K562 (cell line): Measurements from ENCODE around the gene CDAN1. TPM values are rescaled to one million over a fixed set of nuclear protein-coding genes. Genes with fewer than 3 reads are reported as not detected.

ENCODE experiments used
- ATAC-seq: fragments of 200-7000 bp; cut with Tn5 transposase; 3 replicates; pipeline ENCODE4 v1.9.1; 2020; ENCODE audit warnings: moderate library complexity
- BruUV-seq: library from RNA; stranded (reverse); fragments of 400-500 nt; replicated peaks from 2 replicates; lab custom pipeline; 2021; lab: Mats Ljungman, UMichigan
- CTCF ChIA-PET: fragments of 300-600 bp; formaldehyde crosslinking; extraction: SDS; loops from one replicate; lab custom pipeline; 2021; ENCODE audit warnings: low intra/inter-chr PET ratio; lab: Yijun Ruan, JAX
- POLR2A ChIA-PET: fragments of 300-600, 350-650 bp; sonication (Branson Sonifier 250); formaldehyde crosslinking; extraction: SDS; loops from one replicate; lab custom pipeline; 2021; ENCODE audit warnings: antibody characterized with exemption, inconsistent platforms; lab: Yijun Ruan, JAX
- DNase-seq, 4 experiments: peaks; one replicate each; pipeline versions ENCODE4 v3.0.0 to v3.0.0-alpha.2; 2011 to 2018; ENCODE audit warnings: low spot score in 3 of 4, mixed read lengths in 3 of 4; ENCODE audit errors: extremely low read depth in 1 of 4
- FAIRE-seq: peaks from 2 replicates; lab custom pipeline; 2011; peaks lifted over from hg19 to GRCh38; lab: Jason Lieb, UNC
- H2AFZ ChIP-seq: 2 replicates; pipeline ENCODE4 v1.6.0; 2011; ENCODE audit warnings: low read depth, low read length, control low read depth, inconsistent platforms
- H3K27ac ChIP-seq: fragments of 200-600 bp; 3 replicates; pipeline ENCODE4 v1.8.0; 2011; ENCODE audit warnings: low read depth, mild to moderate bottlenecking, control low read depth, inconsistent platforms, low read length, moderate library complexity, mixed read lengths; ENCODE audit errors: extremely low read depth
- H3K27me3 ChIP-seq, 2 experiments: fragments of 300-600 bp in 1 of 2; 2 replicates in 1 of 2; 3 replicates in 1 of 2; pipeline versions ENCODE4 v1.6.0 to v1.8.0; 2011; ENCODE audit warnings: inconsistent platforms in 2 of 2, low read length in 2 of 2, mild to moderate bottlenecking in 1 of 2, mixed read lengths in 1 of 2, moderate library complexity in 1 of 2; ENCODE audit not compliant: control insufficient read depth in 2 of 2, insufficient read depth in 2 of 2
- H3K36me3 ChIP-seq: fragments of 300-600 bp; 3 replicates; pipeline ENCODE4 v1.8.0; 2011; ENCODE audit warnings: mild to moderate bottlenecking, low read length, inconsistent platforms; ENCODE audit not compliant: control insufficient read depth, insufficient read depth
- H3K4me1 ChIP-seq, 2 experiments: fragments of 200-600 bp in 1 of 2; replicated peaks in 1 of 2; 2 replicates in 1 of 2; 3 replicates in 1 of 2; pipeline versions ENCODE4 v1.5.1 to v1.8.0; 2011; ENCODE audit warnings: inconsistent platforms in 2 of 2, low read length in 2 of 2, mild to moderate bottlenecking in 1 of 2, mixed read lengths in 1 of 2, moderate library complexity in 1 of 2; ENCODE audit not compliant: control insufficient read depth in 2 of 2, insufficient read depth in 2 of 2
- H3K4me2 ChIP-seq: 2 replicates; pipeline ENCODE4 v1.6.1; 2011; ENCODE audit warnings: low read length, control low read depth, inconsistent platforms, mixed read lengths; ENCODE audit not compliant: insufficient read depth
- H3K4me3 ChIP-seq: fragments of 200-600 bp; sonication (generic), shearing (Covaris generic); 2 replicates; pipeline ENCODE4 v1.5.1; 2016; ENCODE audit warnings: control low read depth, inconsistent platforms
- H3K79me2 ChIP-seq: fragments of 200-600 bp; 3 replicates; pipeline ENCODE4 v1.8.0; 2011; ENCODE audit warnings: low read length, inconsistent platforms; ENCODE audit not compliant: control insufficient read depth, insufficient read depth
- H3K9ac ChIP-seq, 2 experiments: 2 replicates each; pipeline versions ENCODE4 v1.6.0 to v1.6.1; 2011; ENCODE audit warnings: low read depth in 2 of 2, low read length in 2 of 2, control low read depth in 1 of 2, inconsistent platforms in 1 of 2, mild to moderate bottlenecking in 1 of 2, mixed read lengths in 1 of 2; ENCODE audit not compliant: insufficient read depth in 1 of 2
- H3K9me1 ChIP-seq: one replicate; pipeline ENCODE4 v1.6.0; 2011; ENCODE audit warnings: inconsistent platforms, mild to moderate bottlenecking, low read length, moderate library complexity; ENCODE audit not compliant: control insufficient read depth, insufficient read depth
- H3K9me3 ChIP-seq: replicated peaks from 2 replicates; pipeline ENCODE4 v1.5.1; 2011; ENCODE audit warnings: low read depth, low read length, inconsistent platforms; ENCODE audit not compliant: control insufficient read depth, insufficient read depth
- H4K20me1 ChIP-seq: replicated peaks from 2 replicates; pipeline ENCODE4 v1.6.1; 2011; ENCODE audit warnings: low read length, inconsistent platforms, mixed read lengths; ENCODE audit not compliant: control insufficient read depth, insufficient read depth
- ARID3A ChIP-seq: IDR thresholded peaks from 2 replicates; pipeline ENCODE4 v1.6.1; 2012; ENCODE audit warnings: low read depth, low read length, improper control_type of control experiment, borderline replicate concordance
- CBFB ChIP-seq: sonication (generic); formaldehyde crosslinking; IDR thresholded peaks from 2 replicates; pipeline ENCODE4 v1.4.0; 2020; ENCODE audit warnings: mild to moderate bottlenecking, missing genetic modification reagents
- CEBPB ChIP-seq: fragments of 450-650 bp; IDR thresholded peaks from 2 replicates; pipeline ENCODE4 v1.6.1; 2016; ENCODE audit warnings: missing genetic modification characterization, missing compliant biosample characterization
- MEF2A ChIP-seq: IDR thresholded peaks from 2 replicates; pipeline ENCODE4 v1.6.1; 2011; ENCODE audit warnings: low read depth, mild to moderate bottlenecking, low read length, moderate library complexity; ENCODE audit not compliant: control insufficient read depth
- SMAD4 ChIP-seq: fragments of 250-450 bp; sonication (Bioruptor Pico); conservative IDR thresholded peaks from 2 replicates; pipeline ENCODE4 v1.8.0; 2021; ENCODE audit warnings: inconsistent platforms, mild to moderate bottlenecking, moderate library complexity
- STAT6 ChIP-seq: sonication (generic); formaldehyde crosslinking; IDR thresholded peaks from 2 replicates; pipeline ENCODE4 v1.8.1; 2023; ENCODE audit warnings: mild to moderate bottlenecking, missing genetic modification reagents
- TAL1 ChIP-seq: fragments of 450-650 bp; IDR thresholded peaks from 2 replicates; pipeline ENCODE4 v1.6.1; 2016; ENCODE audit warnings: mild to moderate bottlenecking
- THRA ChIP-seq: fragments of 450-650 bp; IDR thresholded peaks from 2 replicates; pipeline ENCODE4 v1.6.1; 2017; ENCODE audit warnings: mild to moderate bottlenecking, moderate library complexity
- ZNF592 ChIP-seq: fragments of 450-650 bp; IDR thresholded peaks from 2 replicates; pipeline ENCODE4 v1.6.1; 2017; ENCODE audit warnings: antibody characterized with exemption, mild to moderate bottlenecking
- WGBS: fragments of 100-300 bp; shearing (Covaris generic); methylation state at CpG from one replicate; pipeline ENCODE4 v1.1.6; 2016; ENCODE audit warnings: low coverage, mixed read lengths; ENCODE audit not compliant: insufficient coverage; ENCODE audit errors: missing lambda C conversion rate; 5-methylcytosine and 5-hydroxymethylcytosine counted together
- in situ Hi-C: fragments of 300-500 bp; cut with MboI; formaldehyde crosslinking; loops from 4 replicates; pipeline ENCODE4 v1.15.0; 2018; ENCODE audit warnings: inconsistent platforms, mixed read lengths
- intact Hi-C: fragments of 100-400 bp; cut with micrococcal nuclease; formaldehyde crosslinking; loops from 2 replicates; pipeline ENCODE4 v1.14.2; 2022
- polyA plus RNA-seq, 8 experiments: library from polyadenylated mRNA; depleted of rRNA in 4 of 8; stranded (reverse) in 5 of 8; unstranded in 3 of 8; fragments of >200 nt; fragmentation: Nextera tagmentation in 2 of 8; fragmentation: Illumina TruSeq in 1 of 8; extraction: Ambion mirVana in 2 of 8; extraction: Trizol in 1 of 8; gene quantifications; 2 replicates each; pipeline versions ENCODE4 v1.2.1 to v1.2.3, GENCODE V29; 2011 to 2014; ENCODE audit warnings: inconsistent platforms in 1 of 8, missing spikeins in 1 of 8
- total RNA-seq, 7 experiments: library from RNA; depleted of rRNA in 6 of 7; stranded (reverse); fragments of >200 nt in 6 of 7; fragmentation: Illumina TruSeq in 2 of 7; extraction: Trizol in 2 of 7; gene quantifications; 2 replicates each; pipeline versions ENCODE4 v1.2.1 to v1.2.3, GENCODE V29; 2011 to 2021; ENCODE audit warnings: low replicate concordance in 1 of 7
- TF ChIP-seq, protein P1 (sequence below): fragments of 250-450 bp; sonication (Bioruptor Pico); IDR thresholded peaks from 2 replicates; pipeline ENCODE4 v1.9.0; 2021; ENCODE audit warnings: mild to moderate bottlenecking, inconsistent platforms

Gene CDAN1
- total and polyA plus RNA-seq, 9 of the 15 experiments (the other 6 are each of a cell fraction or from before 2014, with no cell fraction given), result 1.6 to 34.4 (median 13.8) TPM

DNA sequence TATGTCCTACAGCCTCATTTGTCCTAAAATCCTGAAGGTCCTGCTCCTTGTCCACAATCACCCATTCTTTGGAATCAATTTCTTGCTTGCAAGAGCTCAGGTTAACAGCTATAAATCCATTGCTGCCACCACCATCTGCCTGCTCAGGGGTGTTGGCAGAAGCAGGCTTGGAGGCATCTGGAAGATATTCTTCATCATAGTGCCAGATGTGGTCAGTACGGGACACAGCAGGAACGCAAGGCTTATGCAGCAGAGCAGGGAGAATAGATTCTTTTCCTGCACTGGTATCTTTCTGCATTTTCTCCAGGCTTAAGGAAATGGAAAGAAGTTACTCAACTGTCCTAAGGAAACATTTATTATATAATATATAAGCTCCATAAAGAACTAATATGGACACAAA, 38.5 kb upstream of the CDAN1 start:
- Histone ChIP-seq H3K9me3 (no peaks in the 10 kb centered on the region), H3K9me1 (no peaks in the 10 kb centered on the region), H3K9ac (no peak overlapping the region), H3K27ac (no peak overlapping the region), H3K79me2 (no peaks in the 10 kb centered on the region), H3K4me3 (no peak overlapping the region), H4K20me1 (no peaks in the 10 kb centered on the region), H3K27me3 (no peaks in the 10 kb centered on the region), H3K4me2 (no peak overlapping the region), H2AFZ (no peak overlapping the region), H3K36me3 (peaks cover 8% of the 10 kb centered on the region; the same call in 2 of the 3 replicates)
- no peak for ATAC-seq
- 65% methylated on average over 2 of the region's 2 CpGs for WGBS
- no peak for FAIRE-seq
- in situ Hi-C loops, result no loop called here
- POLR2A ChIA-PET, result interaction anchor here (1.2 to 1.4 kb wide), 2 partner anchors 11 to 18 kb away, joined by 3 to 5 read pairs; no protein-coding TSS in a partner anchor
- DNase-seq, result no peak
- BruUV-seq, result no TSS peak
- TF ChIP-seq THRA (no peak), MEF2A (no peak), CEBPB (tag) (no peak), ARID3A (no peak), SMAD4 (CRISPR knock-in tag) (no peak), CBFB (CRISPR knock-in tag) (no peak), STAT6 (CRISPR knock-in tag) (no peak), TAL1 (no peak), ZNF592 (no peak)
- TF ChIP-seq, protein P1, sequence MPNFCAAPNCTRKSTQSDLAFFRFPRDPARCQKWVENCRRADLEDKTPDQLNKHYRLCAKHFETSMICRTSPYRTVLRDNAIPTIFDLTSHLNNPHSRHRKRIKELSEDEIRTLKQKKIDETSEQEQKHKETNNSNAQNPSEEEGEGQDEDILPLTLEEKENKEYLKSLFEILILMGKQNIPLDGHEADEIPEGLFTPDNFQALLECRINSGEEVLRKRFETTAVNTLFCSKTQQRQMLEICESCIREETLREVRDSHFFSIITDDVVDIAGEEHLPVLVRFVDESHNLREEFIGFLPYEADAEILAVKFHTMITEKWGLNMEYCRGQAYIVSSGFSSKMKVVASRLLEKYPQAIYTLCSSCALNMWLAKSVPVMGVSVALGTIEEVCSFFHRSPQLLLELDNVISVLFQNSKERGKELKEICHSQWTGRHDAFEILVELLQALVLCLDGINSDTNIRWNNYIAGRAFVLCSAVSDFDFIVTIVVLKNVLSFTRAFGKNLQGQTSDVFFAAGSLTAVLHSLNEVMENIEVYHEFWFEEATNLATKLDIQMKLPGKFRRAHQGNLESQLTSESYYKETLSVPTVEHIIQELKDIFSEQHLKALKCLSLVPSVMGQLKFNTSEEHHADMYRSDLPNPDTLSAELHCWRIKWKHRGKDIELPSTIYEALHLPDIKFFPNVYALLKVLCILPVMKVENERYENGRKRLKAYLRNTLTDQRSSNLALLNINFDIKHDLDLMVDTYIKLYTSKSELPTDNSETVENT, result no peak
- TF ChIP-seq, all 486 proteins: peak for 0
- CTCF ChIA-PET, result no interaction called here
- H3K4me1 ChIP-seq, result no peaks in the 10 kb centered on the region
- intact Hi-C loops, result no loop called here
